ENCODE results near the gene MMP3.

The MMP3 gene

GRCh38 chr11:102836290-102836875 lies 7.0 kb downstream of the MMP3 start:
- Histone ChIP-seq H4K91ac (ENCODE audit: low read depth, low read length, poor library complexity) (no peak overlapping the region), H2BK5ac (ENCODE audit: low read length) (no peak overlapping the region), H3K9me3 (replicated peaks in 1 of 2; ENCODE audit: control insufficient read depth in 2 of 2, insufficient read depth in 1 of 2, low read depth in 1 of 2, low read length in 2 of 2) (no peaks in the 10 kb centered on the region), H2BK12ac (ENCODE audit: low read length) (no peak overlapping the region), H3K36me3 (replicated peaks in 1 of 2; ENCODE audit: control insufficient read depth in 2 of 2, insufficient read depth in 2 of 2, low read length in 2 of 2) (no peaks in the 10 kb centered on the region), H2BK120ac (ENCODE audit: low read depth, low read length) (no peak overlapping the region), H3K27ac (replicated peaks; ENCODE audit: low read length) (no peak overlapping the region), H3K9ac (ENCODE audit: low read depth, low read length, poor library complexity) (no peak overlapping the region), H3K4ac (ENCODE audit: low read length) (no peak overlapping the region), H3K14ac (ENCODE audit: low read length) (no peak overlapping the region), H2BK15ac (ENCODE audit: low read length) (no peak overlapping the region), H3K4me3 (ENCODE audit: low read length in 2 of 2) (no peak overlapping the region), H3K79me1 (ENCODE audit: low read depth, low read length) (no peaks in the 10 kb centered on the region), H2AK5ac (ENCODE audit: low read depth, low read length) (no peak overlapping the region), H4K8ac (ENCODE audit: low read depth, low read length) (no peak overlapping the region), H3K23ac (ENCODE audit: low read depth, low read length, poor library complexity) (no peak overlapping the region), H3K4me2 (ENCODE audit: insufficient read depth, low read length, poor library complexity, severe bottlenecking) (no peak overlapping the region), H2AFZ (ENCODE audit: low read length) (no peak overlapping the region), H3K18ac (ENCODE audit: low read length) (no peak overlapping the region), H3K27me3 (ENCODE audit: control insufficient read depth in 3 of 3, insufficient read depth in 3 of 3, low read depth in 1 of 3, low read length in 3 of 3) (no peaks in the 10 kb centered on the region), H3K4me1 (ENCODE audit: control insufficient read depth in 2 of 2, insufficient read depth in 1 of 2, low read depth in 1 of 2, low read length in 2 of 2) (peaks cover 0 to 3% of the 10 kb centered on the region in 2 donors)
- no CpG with 5 or more reads among the region's 3 CpGs for WGBS, 2 donors (ENCODE audit: extremely low coverage in 2 of 2, insufficient read length in 2 of 2, insufficient replicate concordance in 1 of 2)
- no peak for DNase-seq (ENCODE audit: low spot score)

DNA sequence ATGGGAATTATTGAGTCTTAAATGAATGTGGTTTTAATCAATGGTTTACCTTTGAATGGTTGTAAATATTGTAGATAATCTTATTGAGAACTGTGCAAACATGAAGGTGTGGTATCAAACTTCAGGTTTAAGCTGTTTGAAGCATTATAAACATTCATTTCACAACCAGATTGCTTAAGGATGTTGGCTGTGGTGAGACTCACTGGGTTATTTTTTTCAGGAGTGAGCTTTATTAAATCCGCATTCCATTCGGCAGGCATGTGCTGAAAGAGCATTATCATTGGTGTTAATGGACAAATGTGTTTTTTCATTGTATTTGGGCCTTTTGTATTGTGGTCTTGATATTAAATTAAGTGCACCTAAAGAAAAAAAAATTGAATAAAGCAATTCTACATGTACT lies 9.7 kb downstream of the MMP3 start:
- no peak overlapping the region for H3K27ac ChIP-seq (replicated peaks; ENCODE audit: low read length)
- WGBS, 2 donors (ENCODE audit: extremely low coverage in 2 of 2, insufficient read length in 2 of 2, insufficient replicate concordance in 1 of 2), result no CpG with 5 or more reads among the region's 2 CpGs

DNA sequence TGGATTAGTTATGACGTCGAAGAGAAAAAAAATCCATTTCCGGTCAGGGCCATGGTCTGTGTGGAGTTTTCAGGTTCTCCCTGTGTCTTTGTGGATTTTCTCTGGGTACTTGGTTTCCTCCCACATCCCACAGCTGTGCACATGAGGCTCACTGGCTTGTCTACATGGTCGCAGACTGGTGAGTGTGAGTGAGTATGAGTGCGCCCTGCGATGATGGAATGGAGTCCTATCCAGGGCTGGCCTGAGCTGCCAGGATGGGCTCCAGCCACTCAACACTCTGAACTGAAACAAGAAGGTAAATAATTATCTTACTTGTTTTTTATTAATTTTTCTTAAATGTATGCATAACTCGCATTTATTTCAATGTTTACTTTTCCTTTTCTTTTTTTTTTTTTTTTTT lies 10.8 kb downstream of the MMP3 start:
- no peaks in the 10 kb centered on the region for H3K79me1 ChIP-seq (ENCODE audit: low read depth, low read length)
- H3K9ac ChIP-seq (ENCODE audit: low read depth, low read length, poor library complexity), result no peak overlapping the region
- H4K8ac ChIP-seq (ENCODE audit: low read depth, low read length), result no peak overlapping the region
- no peak overlapping the region for H3K4me2 ChIP-seq (ENCODE audit: insufficient read depth, low read length, poor library complexity, severe bottlenecking)
- no peak overlapping the region for H2BK120ac ChIP-seq (ENCODE audit: low read depth, low read length)
- no peak overlapping the region for H2AK5ac ChIP-seq (ENCODE audit: low read depth, low read length)
- H2BK5ac ChIP-seq (ENCODE audit: low read length), result no peak overlapping the region
- no CpG with 5 or more reads among the region's 7 CpGs for WGBS, 2 donors (ENCODE audit: extremely low coverage in 2 of 2, insufficient read length in 2 of 2, insufficient replicate concordance in 1 of 2)
- H3K27ac ChIP-seq (replicated peaks; ENCODE audit: low read length), result no peak overlapping the region
- no peaks in the 10 kb centered on the region for H3K27me3 ChIP-seq (ENCODE audit: control insufficient read depth in 3 of 3, insufficient read depth in 3 of 3, low read depth in 1 of 3, low read length in 3 of 3)
- no peaks in the 10 kb centered on the region for H3K9me3 ChIP-seq (replicated peaks in 1 of 2; ENCODE audit: control insufficient read depth in 2 of 2, insufficient read depth in 1 of 2, low read depth in 1 of 2, low read length in 2 of 2)
- H4K91ac ChIP-seq (ENCODE audit: low read depth, low read length, poor library complexity), result no peak overlapping the region
- no peak overlapping the region for H2AFZ ChIP-seq (ENCODE audit: low read length)
- H2BK15ac ChIP-seq (ENCODE audit: low read length), result no peak overlapping the region
- no peak for DNase-seq (ENCODE audit: low spot score)
- no peak overlapping the region for H3K14ac ChIP-seq (ENCODE audit: low read length)
- H3K4me1 ChIP-seq (ENCODE audit: control insufficient read depth in 2 of 2, insufficient read depth in 1 of 2, low read depth in 1 of 2, low read length in 2 of 2), result peaks cover 0 to 3% of the 10 kb centered on the region in 2 donors
- no peak overlapping the region for H2BK12ac ChIP-seq (ENCODE audit: low read length)
- no peak overlapping the region for H3K18ac ChIP-seq (ENCODE audit: low read length)
- no peaks in the 10 kb centered on the region for H3K36me3 ChIP-seq (replicated peaks in 1 of 2; ENCODE audit: control insufficient read depth in 2 of 2, insufficient read depth in 2 of 2, low read length in 2 of 2)
- no peak overlapping the region for H3K23ac ChIP-seq (ENCODE audit: low read depth, low read length, poor library complexity)
- H3K4me3 ChIP-seq (ENCODE audit: low read length in 2 of 2), result peak overlapping the region in 1 of 2 donors; percentile 53
- no peak overlapping the region for H3K4ac ChIP-seq (ENCODE audit: low read length)

More for the DNA sequence above, 9.7 kb downstream of the MMP3 start:
- H2AFZ ChIP-seq (ENCODE audit: low read length), result no peak overlapping the region
- H3K18ac ChIP-seq (ENCODE audit: low read length), result no peak overlapping the region
- H2BK15ac ChIP-seq (ENCODE audit: low read length), result no peak overlapping the region
- no peak overlapping the region for H3K14ac ChIP-seq (ENCODE audit: low read length)
- H3K9me3 ChIP-seq (replicated peaks in 1 of 2; ENCODE audit: control insufficient read depth in 2 of 2, insufficient read depth in 1 of 2, low read depth in 1 of 2, low read length in 2 of 2), result no peaks in the 10 kb centered on the region
- H3K4me1 ChIP-seq (ENCODE audit: control insufficient read depth in 2 of 2, insufficient read depth in 1 of 2, low read depth in 1 of 2, low read length in 2 of 2), result peaks cover 0 to 3% of the 10 kb centered on the region in 2 donors
- DNase-seq (ENCODE audit: low spot score), result no peak
- no peak overlapping the region for H4K8ac ChIP-seq (ENCODE audit: low read depth, low read length)
- no peaks in the 10 kb centered on the region for H3K36me3 ChIP-seq (replicated peaks in 1 of 2; ENCODE audit: control insufficient read depth in 2 of 2, insufficient read depth in 2 of 2, low read length in 2 of 2)
- H2BK120ac ChIP-seq (ENCODE audit: low read depth, low read length), result no peak overlapping the region
- no peaks in the 10 kb centered on the region for H3K27me3 ChIP-seq (ENCODE audit: control insufficient read depth in 3 of 3, insufficient read depth in 3 of 3, low read depth in 1 of 3, low read length in 3 of 3)
- no peak overlapping the region for H3K23ac ChIP-seq (ENCODE audit: low read depth, low read length, poor library complexity)
- no peak overlapping the region for H2BK12ac ChIP-seq (ENCODE audit: low read length)
- no peak overlapping the region for H3K4me3 ChIP-seq (ENCODE audit: low read length in 2 of 2)
- no peak overlapping the region for H3K4me2 ChIP-seq (ENCODE audit: insufficient read depth, low read length, poor library complexity, severe bottlenecking)
- no peak overlapping the region for H4K91ac ChIP-seq (ENCODE audit: low read depth, low read length, poor library complexity)
- H3K9ac ChIP-seq (ENCODE audit: low read depth, low read length, poor library complexity), result no peak overlapping the region
- H2BK5ac ChIP-seq (ENCODE audit: low read length), result no peak overlapping the region
- no peaks in the 10 kb centered on the region for H3K79me1 ChIP-seq (ENCODE audit: low read depth, low read length)
- no peak overlapping the region for H3K4ac ChIP-seq (ENCODE audit: low read length)
- H2AK5ac ChIP-seq (ENCODE audit: low read depth, low read length), result no peak overlapping the region

GRCh38 chr11:102831489-102832440 lies 11.6 kb downstream of the MMP3 start:
- no peak for DNase-seq (ENCODE audit: low spot score)

More at GRCh38 chr11:102831489-102832440, 11.6 kb downstream of the MMP3 start:
- Histone ChIP-seq H3K4ac (ENCODE audit: low read length) (no peak overlapping the region), H3K9me3 (replicated peaks in 1 of 2; ENCODE audit: control insufficient read depth in 2 of 2, insufficient read depth in 1 of 2, low read depth in 1 of 2, low read length in 2 of 2) (no peaks in the 10 kb centered on the region), H2BK12ac (ENCODE audit: low read length) (no peak overlapping the region), H3K79me1 (ENCODE audit: low read depth, low read length) (no peaks in the 10 kb centered on the region), H3K36me3 (replicated peaks in 1 of 2; ENCODE audit: control insufficient read depth in 2 of 2, insufficient read depth in 2 of 2, low read length in 2 of 2) (no peaks in the 10 kb centered on the region), H4K91ac (ENCODE audit: low read depth, low read length, poor library complexity) (no peak overlapping the region), H3K4me3 (ENCODE audit: low read length in 2 of 2) (no peak overlapping the region), H3K18ac (ENCODE audit: low read length) (no peak overlapping the region), H4K8ac (ENCODE audit: low read depth, low read length) (no peak overlapping the region), H3K27ac (replicated peaks; ENCODE audit: low read length) (no peak overlapping the region), H2AK5ac (ENCODE audit: low read depth, low read length) (no peak overlapping the region), H2AFZ (ENCODE audit: low read length) (no peak overlapping the region), H3K14ac (ENCODE audit: low read length) (no peak overlapping the region), H3K9ac (ENCODE audit: low read depth, low read length, poor library complexity) (no peak overlapping the region), H2BK15ac (ENCODE audit: low read length) (no peak overlapping the region), H2BK120ac (ENCODE audit: low read depth, low read length) (no peak overlapping the region), H2BK5ac (ENCODE audit: low read length) (no peak overlapping the region), H3K4me2 (ENCODE audit: insufficient read depth, low read length, poor library complexity, severe bottlenecking) (no peak overlapping the region), H3K23ac (ENCODE audit: low read depth, low read length, poor library complexity) (no peak overlapping the region), H3K27me3 (ENCODE audit: control insufficient read depth in 3 of 3, insufficient read depth in 3 of 3, low read depth in 1 of 3, low read length in 3 of 3) (no peaks in the 10 kb centered on the region), H3K4me1 (ENCODE audit: control insufficient read depth in 2 of 2, insufficient read depth in 1 of 2, low read depth in 1 of 2, low read length in 2 of 2) (peaks cover 0 to 3% of the 10 kb centered on the region in 2 donors)
- no CpG with 5 or more reads among the region's 38 CpGs for WGBS, 2 donors (ENCODE audit: extremely low coverage in 2 of 2, insufficient read length in 2 of 2, insufficient replicate concordance in 1 of 2)

Data from neuronal stem cell (in vitro differentiated cells).